AG08395 (cell line): Measurements from ENCODE around the gene GNPDA1.
A peak's percentile ranks its signal among the peaks of the same experiment; 100 is the strongest.

Experiments used
- DNase-seq: peaks from one replicate; pipeline ENCODE4 v3.0.0; 2012; ENCODE audit warnings: mixed read lengths, low spot score

GNPDA1 gene

DNA sequence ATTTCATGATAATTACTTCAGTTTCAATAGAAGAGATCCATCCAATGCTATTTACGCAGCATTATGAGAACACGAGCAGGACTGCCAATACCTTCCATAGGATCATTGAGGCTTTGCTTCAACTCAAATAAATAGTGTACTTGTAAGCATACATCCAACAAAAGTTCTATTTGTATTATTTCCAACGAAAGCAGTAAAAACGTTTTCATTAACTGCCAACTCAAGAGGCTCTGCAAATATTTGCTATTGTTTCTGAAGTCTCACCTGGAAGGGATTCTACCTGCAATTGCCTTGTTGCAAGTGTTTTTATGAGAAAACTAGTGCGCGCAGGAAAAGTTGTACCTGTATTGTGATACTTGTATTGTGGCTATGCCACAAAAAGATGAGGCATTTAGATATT, 11.0 kb upstream of the GNPDA1 start:
- no peak for DNase-seq

DNA sequence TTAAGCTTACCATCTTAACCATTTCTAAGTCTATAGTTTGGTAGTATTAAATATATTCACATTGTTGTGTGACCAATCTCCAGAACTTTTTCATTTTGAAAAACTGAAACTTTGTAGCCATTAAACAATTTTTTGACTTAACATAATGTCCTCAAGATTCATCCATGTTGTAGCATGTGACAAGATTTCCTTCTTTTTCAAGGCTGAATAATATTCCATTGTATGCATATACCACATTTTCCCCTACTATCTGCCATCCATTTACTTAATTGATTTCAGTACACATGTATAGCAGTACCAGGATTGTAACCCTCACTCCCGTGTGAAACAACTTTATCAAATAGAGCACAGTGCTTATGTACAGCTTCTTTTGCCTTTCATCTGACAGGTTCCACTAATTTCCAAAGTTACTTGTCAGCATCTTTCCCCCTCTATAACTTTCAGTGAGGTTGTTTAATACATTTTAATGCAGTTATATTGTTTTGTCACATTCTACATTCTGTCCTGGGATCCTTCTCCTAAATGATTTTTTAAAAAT, 7.4 kb upstream of the GNPDA1 start:
- DNase-seq, result no peak

DNA sequence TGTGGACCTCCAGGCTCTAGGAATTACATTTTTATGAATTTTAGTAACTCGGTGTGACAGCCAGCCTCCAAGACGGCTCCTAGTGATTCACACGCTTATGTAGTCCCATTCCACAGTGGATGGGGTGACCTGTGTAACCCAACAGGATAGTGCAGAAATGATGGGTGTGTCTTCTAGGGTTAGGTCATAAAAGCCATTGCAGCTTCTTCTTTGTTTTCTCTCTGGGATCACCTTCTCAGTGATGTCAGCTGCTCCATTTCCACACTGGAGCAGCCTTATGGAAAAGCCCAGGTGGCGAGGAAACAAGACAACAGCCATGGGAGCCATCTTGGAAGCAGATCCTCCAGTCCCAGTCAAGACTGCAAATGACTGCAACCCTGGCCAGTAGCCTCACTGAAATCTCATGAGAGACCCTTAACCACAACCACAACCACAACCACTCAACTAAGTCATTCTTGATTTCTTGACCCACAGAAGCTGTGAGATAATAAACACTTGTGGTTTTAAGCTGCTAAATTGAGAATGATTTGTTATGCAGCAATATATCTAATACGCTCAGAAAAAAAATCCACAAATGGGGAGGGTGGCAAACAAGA, 5.1 kb upstream of the GNPDA1 start:
- no peak for DNase-seq

DNA sequence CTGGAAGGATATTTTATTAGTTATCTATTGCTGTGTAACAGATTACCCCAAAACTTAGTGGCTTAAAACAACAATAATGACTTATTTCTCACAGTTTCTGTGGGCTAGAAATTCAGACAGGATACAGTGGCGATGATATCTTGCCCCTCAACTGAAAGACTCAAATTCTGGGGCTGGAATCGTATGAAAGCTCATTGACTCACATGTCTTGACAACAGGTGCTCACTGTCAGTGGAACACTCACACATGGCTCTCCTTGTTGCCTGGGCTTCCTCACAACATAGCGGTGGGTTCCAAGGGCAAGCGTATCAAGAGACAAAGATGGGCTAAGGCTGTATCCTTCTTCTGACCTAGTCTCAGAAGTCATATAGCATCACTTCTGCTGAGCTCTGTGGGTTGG, 3.7 kb upstream of the GNPDA1 start:
- DNase-seq, result no peak

DNA sequence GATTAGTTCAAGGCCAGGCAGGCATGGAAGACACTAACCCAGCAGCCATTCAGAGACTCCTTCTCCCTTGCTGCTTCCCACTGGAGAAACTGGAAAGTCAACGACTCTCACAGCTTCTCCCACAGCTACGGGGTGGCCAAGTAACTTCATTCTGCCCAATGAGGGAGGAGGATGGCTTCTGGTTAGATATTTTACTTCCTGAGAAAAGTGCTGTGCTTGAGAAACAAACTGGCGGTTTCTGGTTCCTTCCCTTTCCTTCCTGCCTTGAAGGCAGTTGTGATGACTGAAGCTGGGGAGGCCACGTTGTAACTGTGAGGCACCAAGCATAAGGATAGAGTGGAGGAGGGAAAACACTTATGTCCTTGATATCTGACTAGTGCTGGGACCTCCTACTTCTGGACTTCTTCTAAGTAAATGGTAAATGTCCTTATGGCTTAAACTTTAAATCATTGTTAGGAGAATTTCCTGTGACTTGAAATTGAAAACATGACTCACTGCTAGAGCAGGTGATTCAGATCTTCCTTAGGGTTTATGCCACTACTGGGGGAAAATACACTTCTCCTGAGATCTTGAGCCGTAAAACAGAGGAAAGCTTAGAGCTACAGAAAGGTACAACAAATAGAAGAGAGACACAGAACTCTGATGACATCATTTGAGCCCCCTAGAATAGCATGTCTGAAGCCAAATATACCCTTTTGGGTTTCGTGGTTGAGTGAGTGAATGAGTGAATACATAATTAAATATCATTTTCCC, 3.1 kb upstream of the GNPDA1 start:
- no peak for DNase-seq

DNA sequence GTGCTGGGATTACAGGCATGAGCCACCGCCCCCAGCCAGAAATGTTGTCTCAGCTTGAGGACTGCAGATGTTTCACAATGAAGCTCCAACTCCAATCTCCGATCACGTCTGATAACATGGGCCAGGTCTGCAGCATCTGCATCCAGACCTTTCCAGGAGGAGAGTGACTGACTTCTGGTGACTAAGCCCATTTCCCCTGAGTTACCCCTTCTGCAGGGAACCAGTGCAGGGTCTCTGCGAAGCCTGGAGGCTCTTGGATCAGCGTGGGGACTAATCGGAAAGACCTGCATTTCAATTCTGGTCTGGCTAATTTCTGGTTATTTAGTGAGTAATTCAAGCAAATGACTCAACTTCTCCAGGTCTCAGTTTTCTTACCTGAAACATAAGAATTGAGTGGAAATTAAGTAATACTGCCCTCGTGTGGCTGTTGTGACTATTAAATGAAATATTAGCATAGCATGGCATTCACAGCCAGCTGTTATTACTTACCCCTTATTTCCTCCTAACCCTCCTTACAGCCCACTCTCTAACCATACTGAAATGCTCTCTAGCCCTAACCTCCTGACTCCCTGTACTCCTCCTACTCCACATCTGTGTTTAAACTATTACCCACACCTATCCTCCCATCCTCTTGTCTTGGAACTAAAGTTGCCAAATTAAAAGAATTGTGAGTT, 2.2 kb upstream of the GNPDA1 start:
- peak; percentile 36 for DNase-seq

DNA sequence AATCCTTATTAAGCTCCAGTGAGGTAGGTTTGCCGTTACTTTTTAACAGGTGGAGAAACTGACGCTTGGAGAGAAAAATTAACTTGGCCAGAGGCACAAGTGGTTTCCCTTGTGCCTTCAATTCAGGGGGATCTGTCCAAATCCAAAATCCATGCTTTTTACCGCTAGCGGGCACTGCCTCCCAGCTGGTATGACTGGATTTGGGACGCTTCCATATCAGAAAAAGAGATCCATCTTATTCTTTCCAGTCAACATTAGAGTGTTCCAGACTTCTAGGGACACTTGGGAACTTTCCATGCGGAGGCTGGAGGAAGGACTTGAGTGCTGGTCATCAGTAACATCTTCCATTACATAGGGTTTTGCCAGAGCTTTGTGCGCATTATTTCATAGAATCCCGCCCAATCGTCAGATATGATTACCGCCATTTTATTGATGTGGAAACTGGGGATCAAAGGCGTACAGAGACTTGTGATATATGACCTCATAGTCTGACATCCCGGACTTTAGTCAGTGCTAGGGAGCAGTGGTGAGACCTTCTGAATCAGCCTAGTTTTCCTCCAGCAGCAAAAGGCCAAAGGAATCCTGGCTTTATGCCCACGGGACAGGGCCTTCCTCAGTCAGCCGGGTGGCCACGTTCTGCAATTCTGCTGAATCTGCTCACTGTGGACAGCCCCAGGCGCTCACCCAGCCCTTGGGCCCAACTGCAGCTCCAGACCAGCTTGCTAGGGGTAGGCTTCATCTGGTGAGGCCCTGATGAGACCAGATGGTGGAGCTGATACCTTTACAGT, 1.1 kb upstream of the GNPDA1 start:
- peak; percentile 56 for DNase-seq

DNA sequence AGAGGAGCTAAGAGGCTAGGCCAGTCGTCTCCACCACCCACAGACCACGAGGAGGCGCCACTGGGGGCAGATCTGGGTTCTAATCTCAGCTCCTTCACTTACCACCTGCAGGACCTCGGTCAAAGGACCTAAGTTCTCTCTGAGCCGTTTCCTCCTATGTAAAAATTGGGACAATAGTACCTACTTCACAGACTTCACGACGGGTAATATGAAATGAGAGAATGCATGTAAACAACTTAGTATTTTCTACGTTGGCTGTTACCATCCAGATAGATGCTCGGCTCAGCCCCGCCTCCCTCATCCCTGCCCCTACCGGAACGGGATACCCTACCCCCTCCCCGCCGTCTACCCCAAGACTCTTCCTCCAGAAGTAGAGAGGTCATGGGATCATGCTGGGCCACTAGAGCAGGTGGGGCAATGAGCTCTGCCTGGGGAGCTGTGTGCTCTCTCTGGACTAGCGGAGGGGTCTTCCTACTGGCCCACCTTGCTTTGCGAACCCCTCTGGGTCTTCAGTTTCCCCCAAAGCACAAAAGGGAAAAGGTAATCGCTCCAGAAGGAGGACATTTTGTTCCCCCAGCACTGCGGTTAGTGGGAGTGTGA, 541 bp downstream of the GNPDA1 start:
- DNase-seq, result peak; percentile 21

DNA sequence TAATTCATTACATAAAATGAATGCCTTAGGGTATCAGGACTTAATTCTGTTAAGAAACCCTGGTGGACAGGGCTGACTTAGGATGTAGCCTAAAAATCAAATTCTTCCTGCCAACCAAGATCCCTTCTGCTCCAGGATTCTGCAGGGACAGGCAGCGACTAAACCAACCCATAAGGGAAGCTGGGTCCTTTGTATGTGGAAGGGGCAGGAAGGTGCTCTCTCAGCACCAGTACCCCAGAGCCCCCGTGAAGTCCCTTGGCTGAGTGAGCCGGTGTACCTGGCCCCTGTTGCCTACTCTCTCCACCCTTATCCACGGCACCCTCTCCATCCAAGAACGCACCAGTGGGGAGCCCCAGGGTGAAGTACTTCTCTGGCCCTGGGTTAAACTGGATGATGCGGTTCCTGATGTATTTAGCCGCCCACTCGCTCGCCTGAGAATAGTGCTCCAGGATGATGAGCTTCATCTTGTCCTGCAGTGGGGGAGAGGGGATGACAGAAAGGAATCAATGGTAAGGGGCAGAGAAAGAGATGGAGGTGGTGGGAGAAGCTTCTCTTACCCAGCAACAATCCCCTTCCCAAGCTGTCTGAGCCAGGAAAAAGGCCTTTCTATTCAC, 1.1 kb downstream of the GNPDA1 start:
- DNase-seq, result no peak

DNA sequence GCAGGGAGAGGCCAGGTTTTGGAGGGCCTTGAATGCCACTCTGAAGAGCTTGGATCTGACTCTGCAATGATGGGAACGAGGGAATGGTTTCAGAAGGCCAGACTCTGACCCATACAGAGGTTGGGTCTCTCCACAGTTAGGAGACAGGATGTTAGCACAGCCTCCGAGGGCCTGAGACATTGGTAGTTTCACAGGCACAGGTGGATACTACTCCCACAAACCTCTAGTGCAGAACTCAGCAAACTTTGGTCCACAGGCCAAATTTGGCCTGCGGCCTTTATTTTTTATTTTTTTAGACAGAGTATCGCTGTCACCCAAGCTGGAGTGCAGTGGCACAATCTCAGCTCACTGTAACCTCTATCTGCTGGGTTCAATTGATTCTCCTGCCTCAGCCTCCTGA, 2.9 kb downstream of the GNPDA1 start:
- no peak for DNase-seq

DNA sequence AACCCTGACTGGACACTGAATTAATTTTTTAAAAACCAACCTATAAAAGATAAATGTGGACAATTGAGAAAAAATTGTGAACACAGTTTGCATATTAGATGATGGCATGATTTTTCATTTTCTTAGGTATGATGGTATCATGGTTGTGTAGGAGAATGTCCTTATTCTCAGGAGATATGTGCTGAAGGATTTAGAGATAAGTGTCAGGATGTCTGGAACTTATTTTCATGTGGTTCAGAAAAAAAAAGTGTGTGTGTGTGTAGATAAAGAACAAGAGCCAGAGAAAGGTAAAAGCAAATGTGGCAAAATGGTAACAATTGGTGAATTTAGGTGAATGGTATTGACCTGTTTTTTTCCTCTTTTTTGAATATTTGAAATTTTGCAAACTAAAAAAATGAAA, 4.0 kb downstream of the GNPDA1 start:
- DNase-seq, result no peak

DNA sequence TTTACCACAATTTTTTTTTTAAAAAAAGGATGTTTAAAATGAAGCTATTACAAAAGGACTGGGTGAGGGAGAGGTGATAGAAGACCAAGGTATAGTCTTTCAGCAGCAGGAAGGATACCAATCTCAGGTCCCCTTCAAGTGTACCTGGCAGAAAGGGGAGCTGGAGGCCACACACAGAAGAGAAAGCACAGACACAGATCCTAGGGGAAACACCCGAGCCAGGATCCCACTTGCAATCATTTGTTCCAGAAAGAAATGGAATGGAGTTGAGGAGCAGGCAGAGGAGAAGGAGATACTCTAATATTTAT, 5.6 kb downstream of the GNPDA1 start:
- no peak for DNase-seq

DNA sequence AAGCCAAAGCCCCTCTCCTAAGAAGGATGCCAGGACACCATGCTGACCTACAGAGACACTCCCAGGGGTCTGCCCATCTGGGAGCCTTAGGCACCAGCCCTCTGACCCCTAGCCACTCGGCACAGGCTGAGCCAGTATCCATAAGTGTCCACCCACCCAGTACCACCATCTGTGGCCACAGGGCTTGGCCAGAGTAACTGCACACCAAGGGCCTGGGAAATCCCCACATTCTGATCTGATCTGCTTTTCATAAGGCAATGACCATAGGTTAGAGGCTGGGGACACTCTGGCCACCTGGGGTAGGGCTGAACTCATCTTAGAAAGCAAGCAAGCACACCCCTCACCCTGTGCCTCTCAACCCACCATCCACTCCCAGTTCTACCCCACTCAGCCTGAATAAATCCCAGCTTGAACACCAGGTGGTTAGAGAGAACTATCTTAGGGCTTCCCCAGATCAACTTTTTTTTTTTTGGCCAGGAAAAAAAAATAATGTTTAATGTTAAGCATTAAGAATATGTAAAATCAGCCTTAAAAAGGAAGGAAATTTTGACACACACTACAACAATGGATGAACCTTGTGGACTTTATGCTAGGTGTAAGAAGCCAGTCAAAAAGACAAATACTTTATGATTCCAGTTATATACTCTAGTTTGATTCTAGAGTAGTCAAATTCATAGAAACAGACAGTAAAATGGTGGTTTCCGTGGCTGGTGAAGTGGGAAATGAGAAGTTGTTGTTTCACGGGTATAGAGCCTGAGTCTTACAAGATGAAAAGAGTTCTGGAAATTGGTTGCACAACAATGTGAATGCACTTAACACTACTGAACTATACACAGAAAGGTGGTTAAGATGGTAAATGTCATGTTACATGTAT, 6.2 kb downstream of the GNPDA1 start:
- DNase-seq, result no peak

DNA sequence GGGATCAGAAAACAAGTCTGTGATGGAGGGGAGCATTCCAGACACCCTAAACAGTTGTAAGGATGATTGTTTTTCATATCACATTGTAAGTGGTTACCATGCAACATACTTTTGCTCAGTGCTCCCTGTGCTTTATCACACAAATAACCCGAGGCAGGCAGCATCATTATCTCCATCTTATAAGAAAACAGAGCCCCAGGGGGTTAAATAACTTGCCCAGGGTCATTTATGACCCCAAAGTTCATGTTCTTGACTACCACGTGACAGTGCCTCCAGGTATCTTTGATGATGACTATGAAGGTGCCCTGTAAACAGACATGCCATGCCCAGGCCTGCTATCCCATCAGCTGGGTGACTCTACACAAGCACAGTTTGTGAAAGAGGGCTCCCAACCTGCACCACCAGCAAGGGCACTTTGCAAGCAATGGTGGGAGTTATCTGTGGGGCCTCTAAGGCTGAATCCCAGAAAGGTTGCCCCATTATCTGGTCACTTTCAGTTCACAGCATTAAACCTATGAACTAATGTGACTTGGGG, 9.5 kb downstream of the GNPDA1 start:
- no peak for DNase-seq

DNA sequence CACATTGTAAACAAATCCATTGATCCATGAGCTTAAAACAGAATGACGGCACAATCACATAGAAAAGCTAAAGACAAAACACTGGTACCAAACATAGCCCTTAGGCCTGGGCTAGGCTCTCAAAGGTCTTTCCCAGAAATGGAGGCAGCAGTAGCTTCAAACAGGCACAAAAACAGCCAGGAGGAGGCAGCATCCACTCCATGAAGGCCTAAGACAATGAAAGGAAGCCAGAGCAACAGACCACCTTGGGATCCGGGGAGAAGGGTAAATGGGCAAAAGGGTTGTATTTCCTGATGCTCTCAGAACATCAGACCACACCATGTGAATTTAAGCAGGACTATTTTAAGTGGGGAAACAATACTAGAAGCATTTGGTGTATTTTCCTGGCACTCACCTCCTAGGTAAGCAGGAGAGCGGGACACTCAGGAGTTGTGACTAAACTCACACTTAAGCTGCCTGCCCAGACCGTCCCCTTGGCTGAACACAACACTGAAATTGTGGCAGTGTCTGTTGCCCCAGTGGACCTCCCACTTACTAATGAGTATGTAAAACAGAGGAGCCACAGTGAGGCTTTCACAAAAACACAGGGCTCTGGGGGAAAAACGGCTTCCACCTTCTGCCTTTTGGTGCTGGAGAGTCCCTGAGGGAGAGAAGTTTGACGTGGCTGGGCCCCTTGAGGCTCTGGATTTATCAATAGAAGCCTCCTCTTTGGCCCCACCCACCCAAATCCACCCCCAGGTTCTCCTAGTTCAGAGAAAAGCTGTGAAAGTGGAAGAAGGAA, 11.9 kb downstream of the GNPDA1 start:
- no peak for DNase-seq

DNA sequence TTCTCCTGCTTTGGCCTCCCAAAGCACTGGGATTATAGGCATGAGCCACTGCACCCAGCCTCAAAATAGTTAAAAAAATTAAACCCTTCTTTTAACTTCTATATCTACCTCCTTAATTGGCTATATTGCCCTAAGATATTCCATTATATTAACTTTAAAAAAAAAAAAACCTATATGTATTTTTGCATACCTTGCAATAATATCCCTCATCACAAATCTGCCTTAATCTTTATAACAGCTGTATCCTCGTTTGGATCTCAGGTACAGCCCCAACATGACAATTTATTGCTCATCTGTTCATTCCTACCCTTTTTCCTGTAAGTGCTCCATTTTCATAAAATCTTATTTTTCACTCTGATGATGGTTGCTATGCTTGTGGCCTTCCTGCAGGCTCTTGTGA, 12.7 kb downstream of the GNPDA1 start:
- no peak for DNase-seq

DNA sequence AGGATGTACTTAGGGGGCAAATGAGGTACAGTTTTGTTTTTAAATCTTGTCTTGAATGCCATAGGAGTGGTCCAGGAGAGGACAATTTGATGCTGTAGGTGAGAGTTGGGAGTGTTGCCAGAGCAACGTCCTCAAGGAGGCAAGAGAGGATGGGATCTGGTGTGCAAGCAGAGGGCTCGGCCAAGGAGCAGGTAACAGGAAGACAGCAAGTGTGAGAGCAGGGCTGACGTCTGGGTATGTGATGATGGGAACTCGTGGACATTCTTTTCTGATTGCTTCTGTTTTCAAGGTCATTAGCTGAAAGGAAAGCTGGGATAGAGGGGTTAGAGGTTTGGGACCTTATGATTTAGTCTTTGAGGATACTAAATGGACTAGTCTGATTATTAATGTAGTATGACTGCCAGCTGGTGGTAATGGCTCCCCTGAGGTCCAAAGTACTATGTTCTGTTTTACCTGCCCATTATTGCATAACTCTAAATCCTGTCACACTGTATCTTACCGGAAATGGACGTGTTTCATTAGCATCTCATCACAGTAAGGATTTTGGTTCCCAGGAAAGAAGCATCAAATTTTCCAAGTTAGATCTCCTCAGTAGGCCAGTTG, 15.4 kb downstream of the GNPDA1 start:
- no peak for DNase-seq

DNA sequence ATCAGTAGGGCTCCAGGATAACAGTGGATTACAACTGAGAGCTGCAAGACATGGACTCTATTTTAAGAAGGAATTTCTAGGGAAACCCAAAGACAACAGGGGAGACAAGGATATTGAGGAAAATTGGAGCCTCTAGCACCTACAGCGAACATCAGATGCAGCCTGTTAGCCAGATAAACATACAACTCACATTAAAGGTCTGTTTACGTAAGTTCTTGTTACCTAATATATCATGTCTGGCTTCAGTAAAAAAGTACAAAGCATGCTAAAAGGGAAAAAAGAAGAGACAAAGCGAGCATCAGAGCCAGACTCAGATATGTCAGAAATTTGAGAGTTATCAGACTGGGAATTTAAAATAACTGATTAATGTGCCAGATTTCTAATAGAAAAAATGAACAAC, 17.2 kb downstream of the GNPDA1 start:
- no peak for DNase-seq

DNA sequence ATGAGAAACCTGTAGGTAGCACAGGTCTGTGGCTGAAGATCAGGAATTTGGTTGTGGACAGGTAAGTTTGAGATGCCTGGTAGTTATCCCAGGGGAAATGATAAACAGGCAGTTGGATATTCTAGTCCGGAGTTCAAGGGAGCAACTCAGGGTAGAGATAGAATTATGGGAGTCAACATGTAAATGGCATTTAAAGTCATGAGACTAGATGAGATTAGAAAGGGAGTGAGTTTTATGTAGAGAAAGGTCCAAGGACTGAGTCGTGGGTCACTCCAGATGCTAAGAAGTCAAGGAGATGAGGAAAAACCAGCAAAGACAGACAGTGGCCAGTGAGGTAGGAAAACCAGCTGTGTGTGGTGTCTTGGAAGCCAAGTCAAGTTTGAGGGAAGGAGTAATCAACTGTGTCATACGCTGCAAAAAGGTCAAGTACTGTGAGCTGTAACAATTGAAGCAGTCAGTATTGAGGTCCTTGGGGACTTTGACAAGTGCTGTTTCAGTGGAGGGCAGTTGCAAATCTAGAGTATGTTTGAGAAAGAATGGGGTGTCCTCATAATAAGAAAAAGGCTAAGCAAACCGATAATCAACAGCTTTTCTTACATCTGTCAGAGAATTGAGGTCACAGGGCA, 18.2 kb downstream of the GNPDA1 start:
- DNase-seq, result no peak
